ENCODE data around the gene SMG1.
"Not testable (repeated sequence)": the region's sequence is repeated elsewhere in the genome, so short reads cannot be mapped to it uniquely, and the experiment has no call there.

SMG1 gene

DNA sequence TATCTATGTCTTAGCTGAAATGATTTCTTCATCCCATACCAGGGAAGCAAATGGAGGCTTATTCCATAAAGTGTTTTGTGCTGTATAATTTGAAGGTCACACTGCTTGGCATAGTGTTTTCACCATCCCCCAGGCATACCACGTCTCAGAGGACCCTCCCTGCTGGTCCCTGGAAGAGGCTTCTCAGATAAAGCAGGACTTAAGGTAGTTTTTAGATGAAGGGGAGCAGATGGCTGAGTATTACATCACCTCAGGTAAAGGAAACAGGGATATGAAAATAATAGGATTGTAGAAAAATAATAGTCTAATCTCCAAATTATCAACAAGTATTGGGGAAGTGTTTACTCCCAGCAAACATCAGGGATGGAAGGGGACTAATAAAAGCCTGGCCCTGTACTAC lies 7.3 kb upstream of the SMG1 start:
- no peaks in the 10 kb centered on the region for H4K20me1 ChIP-seq (ENCODE audit: low read depth, low read length)
- H3K9me3 ChIP-seq (ENCODE audit: insufficient read depth, low read length): no peaks in the 10 kb centered on the region
- H3K4me2 ChIP-seq (ENCODE audit: low read depth, low read length, poor library complexity, severe bottlenecking): no peak overlapping the region
- no peaks in the 10 kb centered on the region for H3K79me2 ChIP-seq (ENCODE audit: insufficient read depth, low read length)
- H3K9ac ChIP-seq (ENCODE audit: low read length): no peak overlapping the region
- H2AFZ ChIP-seq (ENCODE audit: low read depth, low read length, severe bottlenecking): no peak overlapping the region
- no peaks in the 10 kb centered on the region for H3K27me3 ChIP-seq (ENCODE audit: low read length)
- H3K27ac ChIP-seq (ENCODE audit: low read depth, low read length): no peak overlapping the region
- 0 out of 2 replicates have a peak, but pooled peaks cover 3% of the 10 kb centered on the region for H3F3A ChIP-seq (ENCODE audit: insufficient read depth)
- no peaks in the 10 kb centered on the region for H3K36me3 ChIP-seq (ENCODE audit: low read length)
- H3K4me3 ChIP-seq (ENCODE audit: insufficient read depth, low read length, poor library complexity, severe bottlenecking): no peak overlapping the region
- no peaks in the 10 kb centered on the region for H3K9me2 ChIP-seq (replicated peaks; ENCODE audit: insufficient read depth, low read length)
- no peak for TF ChIP-seq CTCF (IDR thresholded peaks at IDR 0.05; ENCODE audit: insufficient read depth, low read length, poor library complexity, severe bottlenecking)
- no peak for TF ChIP-seq EZH2phosphoT487 (conservative IDR thresholded peaks at IDR 0.05; ENCODE audit: low read length)

DNA sequence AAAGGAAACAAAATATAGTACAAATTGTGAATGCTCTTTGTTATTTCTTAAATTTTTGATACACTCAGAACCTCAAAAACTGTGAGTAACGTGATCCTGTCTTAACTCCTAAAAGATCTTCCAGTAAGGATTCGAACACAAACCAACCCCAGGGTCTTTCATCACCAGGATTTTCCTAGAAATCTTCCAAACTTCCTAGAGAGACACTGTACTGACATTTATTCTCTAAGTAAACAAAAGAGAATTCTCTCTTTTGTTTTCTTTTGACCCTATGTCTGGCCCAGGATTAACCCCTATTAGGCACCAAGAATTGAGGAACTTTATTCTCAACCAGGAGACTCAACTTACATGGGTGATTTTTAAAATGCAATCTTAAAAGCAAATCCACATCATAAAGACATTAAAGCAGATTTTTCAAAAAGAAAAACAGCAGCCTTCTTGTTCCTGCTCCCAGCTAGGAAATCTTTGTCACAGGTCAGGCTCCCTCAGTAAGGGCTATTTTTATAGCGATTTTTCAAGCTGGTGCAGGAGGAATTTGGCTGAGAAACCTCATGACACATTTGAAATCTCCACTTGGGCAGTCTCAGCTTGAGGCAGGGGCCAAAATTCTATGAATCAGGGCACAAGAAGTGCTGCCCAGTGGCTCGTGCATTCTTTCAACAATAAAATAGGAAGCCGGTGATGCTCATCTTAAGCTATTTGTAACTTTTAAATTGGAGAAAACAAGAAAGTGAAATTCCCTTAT lies 6.2 kb upstream of the SMG1 start:
- H3F3A ChIP-seq (ENCODE audit: insufficient read depth): 0 out of 2 replicates have a peak, but pooled peaks cover 3% of the 10 kb centered on the region
- no peak overlapping the region for H3K4me2 ChIP-seq (ENCODE audit: low read depth, low read length, poor library complexity, severe bottlenecking)
- H4K20me1 ChIP-seq (ENCODE audit: low read depth, low read length): no peaks in the 10 kb centered on the region
- H3K9me2 ChIP-seq (replicated peaks; ENCODE audit: insufficient read depth, low read length): no peaks in the 10 kb centered on the region
- TF ChIP-seq EZH2phosphoT487 (conservative IDR thresholded peaks at IDR 0.05; ENCODE audit: low read length) (no peak), CTCF (IDR thresholded peaks at IDR 0.05; ENCODE audit: insufficient read depth, low read length, poor library complexity, severe bottlenecking) (no peak)
- no peak overlapping the region for H3K27ac ChIP-seq (ENCODE audit: low read depth, low read length)
- H3K4me3 ChIP-seq (ENCODE audit: insufficient read depth, low read length, poor library complexity, severe bottlenecking): no peak overlapping the region
- H3K27me3 ChIP-seq (ENCODE audit: low read length): no peaks in the 10 kb centered on the region
- H2AFZ ChIP-seq (ENCODE audit: low read depth, low read length, severe bottlenecking): no peak overlapping the region
- H3K9ac ChIP-seq (ENCODE audit: low read length): no peak overlapping the region
- H3K9me3 ChIP-seq (ENCODE audit: insufficient read depth, low read length): no peaks in the 10 kb centered on the region
- H3K79me2 ChIP-seq (ENCODE audit: insufficient read depth, low read length): no peaks in the 10 kb centered on the region
- no peaks in the 10 kb centered on the region for H3K36me3 ChIP-seq (ENCODE audit: low read length)

- Histone ChIP-seq H3K9me3 (ENCODE audit: insufficient read depth, low read length) (no peaks in the 10 kb centered on the region), H3K4me2 (ENCODE audit: low read depth, low read length, poor library complexity, severe bottlenecking) (no peak overlapping the region), H3K27me3 (ENCODE audit: low read length) (no peaks in the 10 kb centered on the region), H3K4me3 (ENCODE audit: insufficient read depth, low read length, poor library complexity, severe bottlenecking) (no peak overlapping the region), H3K9ac (ENCODE audit: low read length) (no peak overlapping the region), H3K79me2 (ENCODE audit: insufficient read depth, low read length) (no peaks in the 10 kb centered on the region), H3K36me3 (ENCODE audit: low read length) (no peaks in the 10 kb centered on the region), H3K27ac (ENCODE audit: low read depth, low read length) (no peak overlapping the region), H3F3A (ENCODE audit: insufficient read depth) (0 out of 2 replicates have a peak, but pooled peaks cover 3% of the 10 kb centered on the region), H3K9me2 (replicated peaks; ENCODE audit: insufficient read depth, low read length) (no peaks in the 10 kb centered on the region), H2AFZ (ENCODE audit: low read depth, low read length, severe bottlenecking) (no peak overlapping the region), H4K20me1 (ENCODE audit: low read depth, low read length) (no peaks in the 10 kb centered on the region)
- TF ChIP-seq EZH2phosphoT487 (conservative IDR thresholded peaks at IDR 0.05; ENCODE audit: low read length) (no peak), CTCF (IDR thresholded peaks at IDR 0.05; ENCODE audit: insufficient read depth, low read length, poor library complexity, severe bottlenecking) (no peak)
Measured at GRCh38 chr16:18931756-18932155, 5.5 kb upstream of the SMG1 start.

DNA sequence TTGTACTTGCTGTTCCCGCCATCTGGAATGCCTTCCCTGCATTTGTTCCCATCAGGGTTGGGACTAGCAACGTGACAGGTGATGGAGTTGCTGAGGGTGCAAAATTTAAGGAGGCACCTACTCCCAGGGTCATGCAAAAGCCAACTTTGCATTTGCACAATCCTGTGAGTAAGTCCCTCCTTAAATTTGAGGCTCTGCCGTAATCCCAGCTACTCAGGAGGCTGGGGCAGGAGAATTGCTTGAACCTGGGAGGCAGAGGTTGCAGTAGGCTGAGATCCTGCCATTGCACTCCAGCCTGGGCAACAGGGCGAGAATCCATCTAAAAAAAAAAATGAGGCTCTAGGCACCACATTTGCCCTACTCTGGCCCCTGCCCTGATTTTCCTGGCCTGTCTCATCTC lies 3.9 kb upstream of the SMG1 start:
- H3K36me3 ChIP-seq (ENCODE audit: low read length): not testable (repeated sequence)

GRCh38 chr16:18928073-18928472 lies 1.9 kb upstream of the SMG1 start:
- H3K4me3 ChIP-seq (ENCODE audit: insufficient read depth, low read length, poor library complexity, severe bottlenecking): not testable (repeated sequence)

More for the DNA sequence above, 3.9 kb upstream of the SMG1 start:
- not testable (repeated sequence) for H3K27ac ChIP-seq (ENCODE audit: low read depth, low read length); H3K4me3 ChIP-seq (ENCODE audit: insufficient read depth, low read length, poor library complexity, severe bottlenecking); H3K79me2 ChIP-seq (ENCODE audit: insufficient read depth, low read length); H3K4me2 ChIP-seq (ENCODE audit: low read depth, low read length, poor library complexity, severe bottlenecking); H4K20me1 ChIP-seq (ENCODE audit: low read depth, low read length); H2AFZ ChIP-seq (ENCODE audit: low read depth, low read length, severe bottlenecking); H3K9ac ChIP-seq (ENCODE audit: low read length); H3K27me3 ChIP-seq (ENCODE audit: low read length); H3K9me2 ChIP-seq (replicated peaks; ENCODE audit: insufficient read depth, low read length); H3F3A ChIP-seq (ENCODE audit: insufficient read depth); H3K9me3 ChIP-seq (ENCODE audit: insufficient read depth, low read length)

More at GRCh38 chr16:18928073-18928472, 1.9 kb upstream of the SMG1 start:
- not testable (repeated sequence) for H2AFZ ChIP-seq (ENCODE audit: low read depth, low read length, severe bottlenecking); H3K9me3 ChIP-seq (ENCODE audit: insufficient read depth, low read length); H3K27me3 ChIP-seq (ENCODE audit: low read length); H3K4me2 ChIP-seq (ENCODE audit: low read depth, low read length, poor library complexity, severe bottlenecking); H3K9ac ChIP-seq (ENCODE audit: low read length); H3F3A ChIP-seq (ENCODE audit: insufficient read depth); H4K20me1 ChIP-seq (ENCODE audit: low read depth, low read length); H3K36me3 ChIP-seq (ENCODE audit: low read length); H3K9me2 ChIP-seq (replicated peaks; ENCODE audit: insufficient read depth, low read length); H3K27ac ChIP-seq (ENCODE audit: low read depth, low read length)
- H3K79me2 ChIP-seq (ENCODE audit: insufficient read depth, low read length): peaks cover 24% of the 10 kb centered on the region

All from SU-DHL-6 (cell line).